HG03280 (cell line): Measurements from ENCODE around the gene VEGFB.
A peak's percentile ranks its signal among the peaks of the same experiment; 100 is the strongest.

Experiments
- ATAC-seq: cut with Tn5 transposase; IDR thresholded peaks from one replicate; pipeline ENCODE4 v1.9.1; 2021; ENCODE audit warnings: mild to moderate bottlenecking, moderate library complexity; ENCODE audit not compliant: unreplicated experiment

The VEGFB gene

DNA sequence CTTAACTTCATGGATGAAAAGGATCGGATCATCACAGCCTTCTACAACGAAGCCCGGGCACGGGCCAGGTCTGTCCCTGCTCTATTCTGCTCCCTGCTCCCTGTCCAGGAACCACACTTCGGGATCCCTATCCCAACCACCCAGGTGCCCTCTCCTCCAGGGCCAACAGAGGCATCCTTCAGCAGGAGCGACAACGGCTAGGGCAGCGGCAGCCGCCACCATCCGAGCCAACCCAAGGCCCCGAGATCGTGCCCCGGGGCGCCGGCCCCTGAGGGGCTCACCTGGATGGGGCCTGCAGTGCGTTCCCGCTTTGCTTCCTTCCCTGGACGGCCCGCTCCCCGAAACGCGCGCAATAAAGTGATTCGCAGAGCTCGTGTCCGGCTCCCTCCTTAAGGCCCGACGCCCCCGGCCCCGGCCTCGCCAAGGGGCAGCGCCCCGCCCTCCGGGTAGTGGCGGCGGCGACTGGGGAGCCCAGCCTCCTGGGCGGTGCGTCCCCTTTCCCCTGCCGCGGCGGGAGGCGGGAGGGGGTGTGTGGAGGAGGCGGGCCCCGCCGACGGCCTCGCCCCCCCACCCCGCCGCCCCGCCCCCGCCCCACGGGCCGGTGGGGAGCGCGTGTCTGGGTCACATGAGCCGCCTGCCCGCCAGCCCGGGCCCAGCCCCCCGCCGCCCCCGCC, at the start of gene VEGFB:
Gene VEGFB, plus strand, starts transcription at position 672 of the 674 bp plus-strand sequence. CDS start 250 bp downstream, outside the sequence.
- ATAC-seq = peak; percentile 34

- ATAC-seq = peak; percentile 16
Observed at GRCh38 chr11:64185175-64185692, 49.1 kb upstream of the VEGFB start.

DNA sequence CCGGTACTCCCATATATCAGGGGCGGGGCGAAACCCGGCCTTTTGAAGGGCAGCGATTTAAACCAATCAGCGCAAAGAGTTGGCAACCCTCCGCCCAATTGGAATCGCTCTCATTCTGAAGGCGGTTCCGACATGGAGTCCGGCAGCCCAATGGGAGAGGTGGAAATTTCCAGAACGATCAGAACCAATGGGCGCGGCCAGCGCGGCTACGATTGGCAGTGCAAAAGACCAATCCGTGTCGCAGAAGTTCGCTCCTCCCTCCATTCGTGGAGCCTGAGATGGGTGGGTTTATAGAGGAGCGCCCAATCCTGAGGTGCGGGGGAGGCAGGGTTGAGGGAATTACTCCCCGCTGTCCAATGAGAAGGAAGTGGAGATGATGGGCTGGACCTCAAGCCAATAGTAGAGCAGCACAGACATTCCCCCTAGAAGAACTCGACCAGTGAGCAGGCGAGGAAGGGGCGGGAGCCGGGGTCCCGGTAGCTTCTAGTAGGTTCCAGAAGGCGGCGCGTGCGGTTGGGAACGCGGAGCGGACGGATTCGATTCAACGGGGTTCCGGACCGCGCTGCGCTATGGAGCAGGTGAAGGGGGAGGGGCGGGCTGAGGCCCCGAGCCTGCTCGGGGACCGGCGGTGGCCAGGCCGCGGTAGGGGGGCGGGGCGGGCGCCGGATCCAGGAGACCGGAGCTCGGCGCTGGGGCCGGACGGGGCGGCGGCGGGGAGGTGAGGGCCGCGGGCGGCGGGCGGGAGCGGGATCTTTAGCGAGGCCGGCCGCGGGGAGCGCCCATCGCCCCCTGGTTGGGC, 48.5 kb upstream of the VEGFB start, which contains the start of gene STIP1:
Gene STIP1, plus strand, starts transcription at position 479 of the 799 bp plus-strand sequence. Its CDS starts 91 bp downstream, at position 570.
- peak; percentile 86 for ATAC-seq

DNA sequence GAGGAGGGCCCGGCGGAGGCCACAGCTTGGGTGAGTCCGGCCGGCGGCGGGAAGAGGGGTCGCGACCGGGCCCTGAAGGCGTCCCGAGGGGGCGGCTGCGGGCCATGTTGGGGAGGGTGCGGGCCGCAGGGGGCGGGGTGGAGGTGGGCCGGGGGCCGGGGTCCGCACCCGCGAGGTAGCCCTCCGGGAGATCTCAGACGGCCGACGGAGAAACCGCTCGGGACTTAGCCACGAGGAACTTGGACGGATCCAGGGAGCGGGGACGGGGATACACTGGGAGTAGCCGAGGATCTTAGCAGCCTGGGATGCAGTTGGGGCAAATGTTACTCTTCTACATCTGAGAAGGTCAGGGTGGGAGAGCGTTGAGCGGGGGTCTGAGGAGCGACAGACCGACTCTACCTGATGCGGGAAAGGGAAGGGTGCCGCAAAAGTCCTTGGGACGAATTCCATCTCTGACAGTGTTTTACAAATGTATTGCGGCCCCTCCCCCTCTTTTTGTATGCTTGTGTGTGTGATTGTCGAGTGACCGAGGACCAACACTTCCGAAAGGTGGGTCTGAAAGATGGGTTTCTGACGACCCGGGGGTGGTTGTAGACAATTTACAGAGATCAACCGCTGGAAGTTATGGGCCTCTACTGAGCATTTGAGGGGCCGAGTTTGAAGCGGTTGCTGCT, 47.8 kb upstream of the VEGFB start:
- ATAC-seq = no peak

DNA sequence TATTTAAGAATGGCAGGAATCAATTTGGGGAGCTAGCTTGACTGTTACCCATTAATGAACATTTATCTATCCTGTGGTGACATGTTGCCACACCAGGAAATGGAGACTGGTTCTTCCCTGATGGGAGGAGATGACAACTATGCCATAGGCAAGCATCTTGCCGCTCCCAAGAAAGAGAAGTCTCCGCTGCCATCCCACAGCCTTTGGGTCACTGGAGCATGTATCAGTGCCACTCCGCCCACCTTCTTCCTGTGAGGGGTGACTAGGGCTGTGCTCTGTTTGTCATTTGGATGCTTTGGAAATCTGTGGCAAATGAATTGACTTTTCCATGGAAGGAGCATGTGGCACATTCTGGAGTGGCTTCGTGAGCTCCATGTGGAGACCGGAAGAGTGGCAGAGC, 42.0 kb upstream of the VEGFB start:
- ATAC-seq = no peak

GRCh38 chr11:64196626-64197025, 37.8 kb upstream of the VEGFB start:
- no peak for ATAC-seq

- ATAC-seq = no peak
Observed at GRCh38 chr11:64198511-64198910, 35.9 kb upstream of the VEGFB start.

- no peak for ATAC-seq
Observed at GRCh38 chr11:64201543-64201942, 32.8 kb upstream of the VEGFB start.

GRCh38 chr11:64202992-64203391, 31.4 kb upstream of the VEGFB start:
- no peak for ATAC-seq

DNA sequence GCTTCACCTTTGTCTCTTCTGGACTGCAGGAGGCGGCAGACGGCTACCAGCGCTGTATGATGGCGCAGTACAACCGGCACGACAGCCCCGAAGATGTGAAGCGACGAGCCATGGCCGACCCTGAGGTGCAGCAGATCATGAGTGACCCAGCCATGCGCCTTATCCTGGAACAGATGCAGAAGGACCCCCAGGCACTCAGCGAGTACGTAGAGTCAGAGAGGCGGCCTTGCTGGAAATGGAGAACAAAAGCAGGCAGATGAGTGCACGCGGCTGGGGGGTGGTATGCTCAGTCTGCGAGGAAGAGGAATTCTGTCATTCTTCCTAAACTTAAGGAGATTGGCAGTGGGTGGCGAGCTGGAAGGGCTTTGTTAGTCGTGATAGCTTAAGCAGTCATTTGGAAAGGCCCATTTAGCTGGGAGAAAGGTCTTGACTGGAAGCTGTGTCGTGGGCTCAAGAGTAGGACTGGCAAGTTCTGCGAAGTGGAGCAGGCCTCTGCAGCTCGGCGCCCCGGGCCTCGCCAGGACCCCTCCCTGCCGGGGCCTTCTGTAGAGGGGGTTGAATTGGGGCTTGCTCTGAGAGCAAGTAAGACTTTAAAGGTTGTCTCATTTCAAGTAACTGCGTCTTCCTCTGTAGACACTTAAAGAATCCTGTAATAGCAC, 30.8 kb upstream of the VEGFB start:
- ATAC-seq = no peak

- ATAC-seq = no peak
Observed at GRCh38 chr11:64204080-64204440, 30.3 kb upstream of the VEGFB start.

DNA sequence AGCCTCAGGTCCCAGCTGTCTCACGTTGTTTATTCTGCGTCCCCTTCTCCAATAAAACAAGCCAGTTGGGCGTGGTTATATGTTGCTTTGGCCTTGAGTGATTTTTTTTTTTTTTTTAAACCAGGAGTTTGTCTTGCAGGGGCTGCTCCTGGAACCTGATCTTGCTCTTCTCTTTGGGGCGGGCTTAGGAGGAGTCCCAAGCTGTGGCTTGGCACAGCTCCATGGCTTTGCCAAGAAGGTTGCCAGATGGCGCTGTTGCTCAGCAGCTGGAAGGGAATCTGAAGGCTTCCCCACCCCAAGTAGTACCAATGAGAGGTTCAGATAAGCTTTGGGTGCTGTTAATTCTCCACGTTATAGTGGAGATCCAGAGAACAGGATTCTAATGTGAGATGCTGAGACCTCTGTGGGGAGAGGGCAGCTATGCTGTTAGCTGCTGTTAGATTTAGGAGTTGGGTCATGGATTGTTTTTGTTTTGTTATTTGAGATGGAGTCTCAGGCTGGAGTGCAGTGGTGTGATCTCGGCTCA, 29.9 kb upstream of the VEGFB start:
- no peak for ATAC-seq

DNA sequence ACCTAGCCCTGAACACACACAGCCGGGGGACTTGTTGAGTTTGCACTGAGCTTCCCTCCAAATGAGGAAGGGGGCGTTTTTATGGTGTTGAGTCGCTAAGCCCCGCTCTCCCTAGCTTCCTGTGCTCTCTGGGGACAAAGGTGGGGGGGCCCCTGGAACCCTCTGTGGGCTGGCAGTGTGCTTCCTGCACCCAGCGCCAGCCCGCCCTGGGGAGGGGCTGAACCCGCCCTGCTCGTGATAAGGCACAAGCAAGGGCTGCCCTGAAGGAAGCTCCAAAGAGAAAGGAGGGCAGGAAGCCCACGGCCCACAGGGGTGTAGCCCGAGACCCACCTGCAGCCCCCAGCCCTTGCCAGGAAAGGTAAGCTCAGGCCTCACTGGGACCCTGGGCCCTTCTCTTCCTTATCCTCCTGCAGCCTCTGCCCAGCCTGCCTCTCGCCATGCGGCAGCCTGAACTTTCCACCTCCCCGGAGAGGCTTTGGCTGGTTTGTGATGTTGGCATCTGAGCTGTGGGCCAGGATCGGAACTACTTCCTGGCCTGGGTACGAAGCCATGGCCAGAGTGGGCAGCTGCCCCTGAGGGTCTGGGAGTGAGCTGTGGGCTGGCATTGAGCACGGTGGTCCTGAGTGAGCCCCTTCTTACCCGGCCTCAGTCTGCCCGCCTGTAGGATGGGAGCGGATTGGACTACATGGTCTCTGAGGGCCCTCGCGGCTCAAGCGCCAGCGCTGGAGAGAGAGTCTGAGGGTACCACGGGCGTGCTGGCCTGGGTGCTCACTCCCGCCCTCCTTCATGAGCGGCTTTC, 27.7 kb upstream of the VEGFB start, which contains the start of gene FERMT3:
Gene FERMT3, plus strand, starts transcription at position 265 of the 799 bp plus-strand sequence. CDS start 644 bp downstream, outside the sequence.
- ATAC-seq = no peak

DNA sequence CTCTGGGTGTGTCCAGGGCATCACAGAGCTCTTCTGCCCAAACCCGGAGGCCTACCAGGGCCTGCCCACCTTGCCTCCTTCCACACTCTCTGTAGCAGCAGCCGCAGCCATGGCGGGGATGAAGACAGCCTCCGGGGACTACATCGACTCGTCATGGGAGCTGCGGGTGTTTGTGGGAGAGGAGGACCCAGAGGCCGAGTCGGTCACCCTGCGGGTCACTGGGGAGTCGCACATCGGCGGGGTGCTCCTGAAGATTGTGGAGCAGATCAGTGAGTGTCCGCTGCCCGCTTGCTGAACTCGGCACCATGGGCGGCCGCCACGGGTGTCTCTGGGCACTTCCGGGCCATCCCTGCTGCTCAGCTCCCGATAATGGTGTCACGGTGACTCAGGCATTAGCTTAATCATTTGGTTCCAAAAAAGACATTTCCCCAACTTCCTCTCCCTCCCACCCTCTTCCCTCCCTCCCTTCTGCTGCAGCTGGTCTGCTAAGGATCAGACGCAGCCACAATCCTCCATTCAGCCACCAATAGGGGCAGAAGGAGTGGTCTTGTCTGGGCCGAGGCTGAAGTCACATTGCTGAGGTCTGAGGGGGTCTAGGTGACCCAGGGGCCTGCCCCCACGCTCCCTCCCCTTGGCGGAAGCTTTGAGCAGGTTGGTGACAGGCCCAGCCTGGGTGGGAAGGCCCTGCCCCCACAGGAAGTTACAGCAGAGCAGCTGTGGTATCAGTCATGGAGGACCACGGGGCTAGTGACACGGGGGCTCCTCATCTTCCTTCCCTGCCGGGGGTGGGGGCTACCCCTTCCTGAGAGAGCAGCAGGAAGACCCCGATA, 26.9 kb upstream of the VEGFB start:
- ATAC-seq = peak; percentile 41

GRCh38 chr11:64208086-64208795, 26.1 kb upstream of the VEGFB start:
- no peak for ATAC-seq

- no peak for ATAC-seq
Observed at GRCh38 chr11:64208796-64209562, 25.4 kb upstream of the VEGFB start.

DNA sequence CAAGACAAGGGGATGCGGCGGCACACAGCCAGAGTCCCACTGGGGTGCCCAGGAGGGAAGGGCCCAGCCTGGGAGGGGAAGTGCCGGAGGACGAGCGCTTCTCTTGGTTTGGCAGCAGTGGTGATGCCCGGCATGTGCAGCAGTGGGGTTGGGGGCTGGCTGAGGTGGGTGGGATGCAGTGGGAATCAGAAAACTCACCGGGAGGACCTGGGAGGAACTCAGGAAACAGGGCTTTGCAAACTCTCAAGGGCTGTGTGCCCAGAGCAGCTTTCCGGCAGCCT, 24.9 kb upstream of the VEGFB start:
- ATAC-seq = no peak
